NCI-H1092 (cell line): ENCODE measurements around the gene NPHP1.
A peak's percentile ranks its signal among the peaks of the same experiment; 100 is the strongest.
"Not testable (repeated sequence)": the region's sequence is repeated elsewhere in the genome, so short reads cannot be mapped to it uniquely, and the experiment has no call there.

Experiments used
- DNase-seq: peaks from one replicate; lab custom pipeline; 2025; lab: John Stamatoyannopoulos, UW

The NPHP1 gene

GRCh38 chr2:110204408-110205385 is at the start of gene NPHP1:
Gene NPHP1 (minus strand): TSS chr2:110205013. CDS start chr2:110204968, 45 bp downstream.
- DNase-seq, result peak; percentile 58

GRCh38 chr2:110248081-110248795 is 43.4 kb upstream of the NPHP1 start:
- not testable (repeated sequence) for DNase-seq

DNA sequence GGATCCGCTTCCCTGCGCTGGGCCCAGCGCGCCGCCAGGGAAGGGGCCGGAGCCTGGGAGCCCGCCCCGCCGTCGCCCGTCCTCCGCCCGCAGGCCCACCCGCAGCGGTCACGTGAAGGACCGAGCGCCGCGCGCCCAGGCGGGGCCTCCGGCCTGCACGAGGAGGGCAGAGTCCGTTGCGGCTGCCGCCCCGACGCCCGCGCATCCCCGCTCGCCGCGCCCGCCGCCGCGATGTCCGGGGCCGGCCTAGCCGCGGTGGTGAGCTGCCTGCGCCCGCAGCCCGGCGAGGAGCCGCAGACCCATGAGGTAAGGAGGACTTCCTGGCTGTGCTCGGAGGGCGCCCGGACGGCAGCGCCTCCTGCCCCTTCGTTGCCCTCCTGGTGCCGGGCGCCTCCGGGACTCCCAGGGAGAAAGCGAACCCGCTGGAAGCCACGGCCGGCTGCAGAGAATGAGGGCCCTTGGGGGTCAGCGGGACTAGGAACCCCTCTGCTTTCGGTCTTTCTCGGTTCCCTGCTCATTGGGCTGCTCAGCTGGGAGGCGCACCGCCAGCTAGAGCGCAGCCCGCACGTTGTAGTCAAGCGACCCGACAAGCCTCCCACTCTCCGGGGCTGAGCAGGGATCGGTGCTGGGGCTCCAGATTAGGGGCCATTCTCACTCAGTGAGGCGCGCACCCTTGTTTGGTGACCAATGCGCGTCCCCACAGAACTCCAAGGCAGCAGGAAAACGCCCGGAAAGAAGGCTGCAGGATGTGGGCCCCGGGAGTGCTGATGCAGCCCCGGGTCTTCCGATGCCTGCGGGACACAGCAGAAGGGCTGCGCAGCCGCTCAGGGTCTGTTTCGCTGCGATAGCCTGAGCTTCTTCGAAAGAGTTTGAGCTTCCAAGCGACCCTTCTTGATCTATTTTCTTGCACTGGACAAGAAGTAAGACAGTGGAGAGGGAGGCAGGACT is 40.9 kb upstream of the NPHP1 start:
- DNase-seq, result not testable (repeated sequence)

- DNase-seq, result not testable (repeated sequence)
These were observed 38.5 kb upstream of the NPHP1 start for GRCh38 chr2:110243283-110243682.

DNA sequence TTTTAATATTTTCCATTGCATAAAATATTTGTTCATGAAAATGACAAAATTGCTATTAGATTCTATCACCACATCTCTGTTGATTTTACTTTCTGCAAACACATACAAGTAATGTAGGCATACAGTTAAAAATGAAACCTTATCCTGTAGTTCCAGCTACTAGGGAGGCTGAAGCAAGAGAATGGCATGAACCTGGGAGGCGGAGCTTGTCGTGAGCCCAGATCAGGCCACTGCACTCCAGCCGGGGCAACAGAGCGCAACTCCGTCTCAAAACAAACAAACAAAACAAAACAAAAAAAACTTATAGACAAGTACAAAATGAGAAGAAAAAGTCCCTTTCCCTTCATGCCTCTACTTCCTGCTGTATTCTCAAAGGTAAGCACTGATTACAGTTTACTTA is 29.7 kb upstream of the NPHP1 start:
- DNase-seq, result not testable (repeated sequence)

- DNase-seq, result not testable (repeated sequence)
These were observed 25.1 kb upstream of the NPHP1 start for GRCh38 chr2:110229886-110230285.

DNA sequence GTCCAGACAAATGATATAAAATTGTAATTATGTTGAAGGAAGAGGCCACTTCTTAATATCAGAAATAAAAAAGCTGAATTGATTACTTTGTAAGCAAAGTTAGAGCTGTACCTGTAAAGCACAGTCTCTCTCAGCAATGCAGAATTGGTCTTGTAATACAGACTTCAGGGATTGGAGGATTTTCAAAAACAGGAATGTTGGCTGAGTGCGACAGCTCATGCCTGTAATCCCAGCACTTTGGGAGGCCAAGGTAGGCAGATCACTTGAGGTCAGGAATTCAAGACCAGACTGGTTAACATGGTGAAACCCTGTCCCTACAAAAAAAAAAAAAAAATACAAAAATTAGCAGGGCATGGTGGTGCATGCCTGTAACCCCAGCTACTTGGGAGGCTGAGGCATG is 17.8 kb upstream of the NPHP1 start:
- DNase-seq, result not testable (repeated sequence)

- no peak for DNase-seq
These were observed 17.1 kb upstream of the NPHP1 start for GRCh38 chr2:110221938-110222337.

DNA sequence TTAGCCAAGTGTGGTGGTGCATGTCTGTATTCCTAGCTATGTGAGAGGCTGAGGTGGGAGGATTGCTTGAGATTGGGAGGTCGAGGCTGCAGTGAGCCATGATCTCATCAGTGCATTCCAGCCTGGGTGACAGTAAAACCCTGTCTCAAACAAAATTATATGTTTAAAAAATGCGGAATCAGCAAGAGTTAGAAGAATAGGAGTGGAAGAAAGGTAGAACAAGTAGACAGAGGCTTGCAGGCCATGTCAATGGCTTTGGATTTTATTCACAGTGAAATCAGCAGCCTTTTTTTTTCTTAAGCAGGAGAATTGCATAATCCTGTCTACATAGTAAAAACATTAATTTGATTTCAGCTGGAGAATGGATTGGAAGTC is 15.4 kb upstream of the NPHP1 start:
- DNase-seq, result no peak

GRCh38 chr2:110219496-110220189 is 14.8 kb upstream of the NPHP1 start:
- DNase-seq, result no peak

GRCh38 chr2:110218889-110219288 is 14.1 kb upstream of the NPHP1 start:
- not testable (repeated sequence) for DNase-seq

GRCh38 chr2:110216803-110217202 is 12.0 kb upstream of the NPHP1 start:
- DNase-seq, result no peak

DNA sequence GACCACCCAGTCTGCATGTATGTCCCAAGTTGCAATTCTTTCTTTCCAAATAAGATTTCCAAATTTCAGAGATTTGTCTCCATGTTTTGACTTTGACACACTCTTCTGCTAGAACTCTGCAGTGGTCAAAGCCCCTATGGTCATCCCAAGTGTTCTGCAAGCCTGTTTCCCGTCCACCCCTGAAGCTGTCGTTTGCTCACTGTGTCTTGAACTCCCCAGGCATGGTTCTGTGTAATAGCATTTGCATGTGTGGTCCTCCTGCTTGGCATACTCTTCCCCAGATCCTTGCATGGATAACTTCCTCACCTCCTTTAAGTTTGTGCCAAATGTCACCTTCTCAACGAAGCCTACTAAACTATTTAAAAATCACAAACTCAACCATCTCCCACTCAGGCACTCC is 11.4 kb upstream of the NPHP1 start:
- no peak for DNase-seq

DNA sequence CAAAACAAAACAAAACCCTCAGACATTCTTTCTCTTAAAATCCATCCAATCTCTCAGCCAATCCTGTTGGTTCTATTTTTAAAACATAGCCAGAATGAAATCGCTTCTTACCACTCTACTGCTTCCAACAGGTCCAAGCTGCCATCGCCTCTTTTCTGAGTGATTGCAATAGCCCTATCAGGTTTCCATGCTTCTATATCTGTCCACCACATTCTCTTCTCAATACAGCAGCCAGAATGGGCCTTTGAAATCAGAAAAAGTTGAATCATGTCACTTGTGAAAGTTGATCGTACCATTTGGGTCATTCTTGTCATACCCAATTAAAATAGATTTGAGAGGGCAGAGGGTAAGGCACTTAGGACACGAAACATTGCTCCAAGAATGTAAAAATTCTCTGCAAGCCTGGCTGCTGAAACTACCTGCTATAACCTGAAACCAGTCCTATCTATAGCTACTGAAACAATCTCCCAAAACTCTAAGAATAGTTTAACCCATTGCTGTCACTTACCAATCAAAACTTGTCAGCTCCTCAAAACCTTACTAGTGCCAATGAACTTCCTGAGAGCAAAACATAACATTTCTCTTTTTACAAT is 10.8 kb upstream of the NPHP1 start:
- no peak for DNase-seq

- no peak for DNase-seq
These were observed 10.3 kb upstream of the NPHP1 start for GRCh38 chr2:110215091-110215490.

- not testable (repeated sequence) for DNase-seq
These were observed 8.7 kb upstream of the NPHP1 start for GRCh38 chr2:110213522-110213921.

DNA sequence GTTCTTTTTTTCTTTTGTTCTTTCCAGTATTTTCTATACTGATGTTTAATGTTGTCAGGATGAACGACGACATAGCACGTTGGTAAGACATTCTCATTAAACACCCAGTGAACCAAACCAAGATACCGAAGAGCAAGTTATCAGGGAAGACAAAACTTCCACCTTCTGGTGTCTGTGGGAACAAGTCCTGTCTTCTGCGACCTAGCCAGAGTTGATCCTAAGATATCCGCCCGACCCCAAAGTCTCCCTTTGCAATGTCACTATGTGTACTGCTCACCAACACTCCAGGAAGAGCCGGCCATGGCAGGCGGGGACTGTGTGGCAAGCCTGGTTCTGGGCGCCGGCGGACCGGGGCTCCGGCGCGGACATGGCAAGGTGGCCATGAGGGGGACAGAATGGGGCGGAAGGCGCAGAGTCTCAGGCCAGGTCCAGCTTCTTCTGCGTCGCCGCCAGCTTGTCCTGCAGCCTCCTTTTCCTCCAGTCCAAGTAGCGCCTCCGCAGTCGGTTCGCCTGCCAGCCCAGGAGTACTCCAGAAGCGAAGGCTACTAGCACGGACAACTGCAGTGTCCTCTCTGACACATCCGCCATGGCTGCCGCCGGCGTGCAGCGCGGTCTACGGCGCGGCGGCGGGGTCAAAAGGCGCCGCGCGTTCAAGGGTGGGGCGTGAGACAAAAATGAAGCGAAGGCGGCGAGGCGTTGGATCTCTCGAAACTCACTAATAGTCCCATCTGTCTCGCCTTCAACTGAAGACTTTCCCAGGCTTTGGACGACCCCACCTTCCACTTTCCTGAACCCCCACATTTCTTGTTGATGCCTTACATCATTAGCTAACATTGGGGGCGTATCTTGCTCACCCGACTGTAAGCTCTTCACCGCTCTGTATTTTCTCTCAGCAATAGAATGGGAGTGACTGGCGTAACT is 7.4 kb upstream of the NPHP1 start, which contains the start of gene MTLN:
MTLN (minus strand) TSS at position 610 of the 921 bp plus-strand sequence; CDS start at position 588, 22 bp downstream.
- peak; percentile 35 for DNase-seq

- DNase-seq, result no peak
These were observed 1.0 kb upstream of the NPHP1 start for GRCh38 chr2:110205660-110206455.

- DNase-seq, result no peak
These were observed 6.8 kb downstream of the NPHP1 start for GRCh38 chr2:110198016-110198415.
